Kidney (tissue), 14 donors: ENCODE data around the gene MAP7D3. TPM values are rescaled to one million over a fixed set of nuclear protein-coding genes. Genes with fewer than 3 reads are reported as not detected.

Source experiments
- DNase-seq, 5 donors: peaks; one replicate each; pipeline ENCODE4 v3.0.0-alpha.2; 2013 to 2020
- FAIRE-seq: peaks from 2 replicates; lab custom pipeline; 2012; peaks lifted over from hg19 to GRCh38; lab: Jason Lieb, UNC
- H3K27ac ChIP-seq, 2 donors: one replicate each; pipeline ENCODE4 v1.7.0; 2013; ENCODE audit warnings: low read depth in 2 of 2, low read length in 2 of 2, inconsistent platforms in 1 of 2
- H3K27me3 ChIP-seq: one replicate; pipeline ENCODE4 v1.7.1; 2013; ENCODE audit warnings: low read length, inconsistent platforms; ENCODE audit not compliant: control insufficient read depth, insufficient read depth
- H3K36me3 ChIP-seq, 3 donors: one replicate each; pipeline versions ENCODE4 v1.7.0 to v1.7.1; 2013; ENCODE audit warnings: low read length in 3 of 3, control low read depth in 1 of 3, inconsistent platforms in 1 of 3; ENCODE audit not compliant: insufficient read depth in 3 of 3, control insufficient read depth in 2 of 3
- H3K4me1 ChIP-seq, 3 donors: one replicate each; pipeline versions ENCODE4 v1.7.0 to v1.7.1; 2013; ENCODE audit warnings: low read length in 3 of 3, inconsistent platforms in 1 of 3, low read depth in 1 of 3; ENCODE audit not compliant: control insufficient read depth in 2 of 3, insufficient read depth in 2 of 3
- H3K4me3 ChIP-seq, 3 donors: one replicate each; pipeline versions ENCODE4 v1.7.0 to v1.8.1; 2013; ENCODE audit warnings: low read length in 3 of 3, control low read depth in 1 of 3, inconsistent platforms in 1 of 3
- H3K9ac ChIP-seq, 3 donors: one replicate each; pipeline versions ENCODE4 v1.7.0 to v1.7.1; 2013; ENCODE audit warnings: low read length in 3 of 3, control low read depth in 1 of 3, inconsistent platforms in 1 of 3
- H3K9me3 ChIP-seq, 3 donors: one replicate each; pipeline versions ENCODE4 v1.7.0 to v1.7.1; 2013; ENCODE audit warnings: low read length in 3 of 3, control low read depth in 1 of 3, inconsistent platforms in 1 of 3; ENCODE audit not compliant: control insufficient read depth in 2 of 3, insufficient read depth in 1 of 3
- CTCF ChIP-seq: IDR thresholded peaks from 3 replicates; pipeline ENCODE4 v1.5.1; 2012; ENCODE audit warnings: mild to moderate bottlenecking, moderate library complexity, borderline replicate concordance; ENCODE audit not compliant: insufficient read depth; ENCODE audit errors: extremely low read depth
- intact Hi-C: fragments of 100-400 bp; cut with DNase I; formaldehyde crosslinking; loops from one replicate; pipeline ENCODE4 v1.11.1; 2022
- polyA plus RNA-seq: library from polyadenylated mRNA; stranded (reverse); fragments of 350-450 nt; fragmentation: Illumina TruSeq; extraction: RNeasy Lipid Tissue Mini Kit (QIAGEN cat#74804); gene quantifications from one replicate; pipeline ENCODE4 v1.2.3, GENCODE V29; 2014; ENCODE audit warnings: low read depth, low replicate concordance; ENCODE audit not compliant: insufficient read depth
- total RNA-seq: library from RNA; stranded (reverse); fragmentation: NEBNext Ultra II Directional; extraction: Animal tissue kit (Norgen Biotek cat#: 25700); gene quantifications from one replicate; pipeline ENCODE4 v1.2.1, GENCODE V29; 2021
- donor health status: control.
- donor health status: control.
- donor health status: control.
- donor health status: control.
- donor health status: control.
- donor health status: DM: yes; HTN: yes; CAD: no.
- donor health status: Normal renal cell carcinoma (clear cell type).

The MAP7D3 gene
- total and polyA plus RNA-seq, 2 donors from 2014 or later, result 5.7 to 13.9 TPM

- no peaks in the 10 kb centered on the region for H3K9me3 ChIP-seq
- H3K36me3 ChIP-seq, result peaks cover 0 to 8% (median 4%) of the 10 kb centered on the region in 3 donors
- DNase-seq, result no peak
- no peaks in the 10 kb centered on the region for H3K27me3 ChIP-seq
- no peaks in the 10 kb centered on the region for H3K4me1 ChIP-seq
- no peak overlapping the region for H3K4me3 ChIP-seq
- intact Hi-C loops, result no loop called here
- TF ChIP-seq CTCF, result no peak
- H3K9ac ChIP-seq, result no peak overlapping the region
- no peak overlapping the region for H3K27ac ChIP-seq
- FAIRE-seq, result no peak
These were observed 29.2 kb downstream of the MAP7D3 start for GRCh38 chrX:136221851-136222513.

GRCh38 chrX:136220951-136221350, 30.2 kb downstream of the MAP7D3 start:
- TF ChIP-seq CTCF, result no peak
- Histone ChIP-seq H3K4me3 (no peak overlapping the region), H3K27ac (no peak overlapping the region), H3K27me3 (no peaks in the 10 kb centered on the region), H3K36me3 (peaks cover 0 to 8% (median 4%) of the 10 kb centered on the region in 3 donors), H3K9ac (no peak overlapping the region), H3K9me3 (no peaks in the 10 kb centered on the region), H3K4me1 (no peaks in the 10 kb centered on the region)
- FAIRE-seq (no peak), DNase-seq (peak in 1 of 5 donors; percentile 25)
- intact Hi-C loops, result no loop called here

DNA sequence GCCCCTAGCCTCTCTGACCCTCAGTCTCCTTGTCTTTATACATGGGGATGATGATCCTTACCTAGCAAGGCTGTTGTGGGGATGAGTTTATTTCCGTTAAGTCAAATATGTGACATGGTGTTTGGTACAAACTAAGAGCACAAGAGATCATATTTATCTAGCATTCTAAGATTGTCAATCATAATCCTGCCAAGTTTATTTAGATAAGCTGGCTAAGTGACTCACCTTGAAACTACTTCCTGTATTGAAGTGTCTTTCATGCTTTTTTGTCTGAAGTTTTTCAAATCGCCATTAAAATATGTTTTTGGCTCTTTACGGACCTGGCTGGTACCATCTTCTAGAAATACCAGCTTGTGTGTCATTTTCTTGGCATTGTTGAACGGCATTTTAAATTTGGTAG, 30.7 kb downstream of the MAP7D3 start:
- intact Hi-C loops, result no loop called here
- Histone ChIP-seq H3K9ac (no peak overlapping the region), H3K27me3 (no peaks in the 10 kb centered on the region), H3K36me3 (peaks cover 0 to 8% (median 4%) of the 10 kb centered on the region in 3 donors), H3K9me3 (no peaks in the 10 kb centered on the region), H3K4me1 (no peaks in the 10 kb centered on the region), H3K4me3 (no peak overlapping the region), H3K27ac (no peak overlapping the region)
- DNase-seq (no peak), FAIRE-seq (no peak)
- TF ChIP-seq CTCF, result no peak
